DND-41 (cell line): ENCODE data around the gene SRP54.

Experiments
- CTCF ChIP-seq: IDR thresholded peaks from 2 replicates; pipeline ENCODE4 v1.5.1; 2012; ENCODE audit warnings: borderline replicate concordance, low read length, moderate library complexity, mild to moderate bottlenecking; ENCODE audit not compliant: poor library complexity, severe bottlenecking; ENCODE audit errors: extremely low read depth
- EZH2 ChIP-seq: IDR thresholded peaks from 3 replicates; pipeline ENCODE4 v1.6.1; 2012; ENCODE audit warnings: borderline replicate concordance, low read depth, mild to moderate bottlenecking, moderate library complexity, low read length, inconsistent platforms; ENCODE audit not compliant: severe bottlenecking

GRCh38 chr14:34982421-34983147 lies at the start of gene SRP54:
- TF ChIP-seq CTCF = peak; percentile 28
- no peak for TF ChIP-seq EZH2
